Middle frontal gyrus (tissue), 1 donor: ENCODE data around the gene FBXO11.
"Not testable (repeated sequence)": the region's sequence is repeated elsewhere in the genome, so short reads cannot be mapped to it uniquely, and the experiment has no call there.

Source experiments
- DNase-seq: peaks from one replicate; pipeline ENCODE4 v3.0.0-alpha.2; 2015; ENCODE audit warnings: low spot score; ENCODE audit errors: extremely low spot score

Gene FBXO11

DNA sequence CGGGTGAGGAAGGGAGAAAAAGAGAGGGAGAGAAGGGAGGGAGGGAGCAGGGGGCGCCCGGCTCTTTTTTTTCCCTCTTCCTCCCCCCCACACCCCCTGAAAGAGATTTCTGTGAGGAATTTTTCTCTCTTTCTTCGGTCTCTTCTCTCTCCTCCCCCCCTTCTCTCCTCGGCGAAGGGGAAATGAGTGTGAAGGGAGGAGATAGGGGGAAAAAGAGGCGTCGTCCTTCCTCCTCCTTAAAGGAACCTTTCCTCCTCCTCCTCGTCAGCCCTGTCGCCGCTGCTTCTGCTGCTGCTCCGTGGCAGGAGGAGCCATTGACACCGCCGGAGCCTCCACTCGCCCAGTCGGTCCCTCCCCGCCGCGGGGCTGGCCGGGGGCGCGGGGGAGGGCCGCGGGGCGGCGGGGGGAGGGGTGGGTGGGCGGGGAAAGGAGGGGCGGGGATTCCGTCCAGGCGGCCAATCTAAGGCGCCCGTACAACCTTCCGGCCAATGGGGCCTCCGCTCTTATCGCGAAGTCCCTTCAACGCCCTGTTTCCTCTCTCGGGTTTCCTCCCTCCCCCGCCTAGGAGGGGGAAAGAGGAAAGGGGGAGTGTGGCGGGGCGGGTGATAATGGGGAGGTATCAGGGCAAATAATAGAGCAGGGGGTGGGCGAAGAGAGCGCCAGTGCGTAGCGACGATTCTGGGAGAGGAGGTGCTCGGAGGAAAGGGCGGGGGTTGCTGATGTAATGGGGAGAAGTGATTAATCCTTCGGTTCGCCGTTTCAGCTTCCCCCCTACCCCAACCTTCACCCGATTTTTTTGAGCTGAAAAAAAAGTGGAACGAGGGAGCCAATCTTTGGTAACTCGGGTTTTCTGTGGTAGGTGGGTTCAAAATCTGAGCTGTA lies at the start of gene FBXO11:
Gene FBXO11 (minus strand): TSS at position 342 of the 882 bp plus-strand sequence. CDS start 778 bp downstream, outside the sequence.
- peak; percentile 91 for DNase-seq

DNA sequence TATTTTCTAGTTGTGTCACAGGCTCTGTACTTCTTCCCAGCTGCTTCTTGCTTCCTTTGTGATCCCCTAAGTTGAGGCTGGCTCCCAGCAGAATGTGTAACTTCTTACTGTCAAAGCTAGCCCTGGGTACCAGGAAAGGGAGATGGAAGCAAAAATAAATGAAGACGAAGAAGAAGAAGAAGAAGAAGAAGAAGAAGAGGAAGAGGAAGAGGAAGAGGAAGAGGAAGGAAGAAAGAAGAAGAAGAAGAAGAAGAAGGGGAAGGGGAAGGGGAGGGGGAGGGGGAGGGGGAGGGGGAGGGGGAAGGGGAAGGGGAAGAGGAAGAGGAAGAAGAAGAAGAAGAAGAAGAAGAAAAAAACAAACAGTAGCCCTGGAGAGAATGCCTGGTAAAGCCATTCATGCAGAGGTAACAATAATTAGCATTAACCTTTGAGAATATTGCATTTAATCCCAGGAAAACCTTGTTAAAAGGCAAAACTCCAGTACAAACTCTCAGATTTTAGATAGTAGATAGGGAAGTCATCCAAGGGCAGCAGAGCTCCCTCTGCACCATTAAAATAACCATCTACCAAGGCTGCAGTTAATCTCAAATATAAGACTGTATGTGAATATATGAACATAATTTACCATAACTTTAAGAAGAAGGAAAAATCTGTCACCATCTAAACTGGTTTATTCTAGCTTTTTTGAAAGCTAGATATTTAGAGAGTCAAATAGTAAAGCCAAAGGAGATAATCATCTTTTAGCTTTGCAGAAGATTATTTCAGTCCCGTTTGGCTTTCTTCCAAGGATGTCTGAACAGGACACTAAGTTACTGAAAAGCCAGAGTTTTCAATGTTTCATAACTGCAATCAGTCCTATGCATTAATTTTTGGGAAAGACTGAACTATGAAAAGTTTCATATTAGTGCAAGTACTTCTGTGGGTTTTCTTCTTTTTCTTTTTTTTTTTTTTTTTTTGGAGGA lies 44.3 kb upstream of the FBXO11 start:
- DNase-seq: no peak

DNA sequence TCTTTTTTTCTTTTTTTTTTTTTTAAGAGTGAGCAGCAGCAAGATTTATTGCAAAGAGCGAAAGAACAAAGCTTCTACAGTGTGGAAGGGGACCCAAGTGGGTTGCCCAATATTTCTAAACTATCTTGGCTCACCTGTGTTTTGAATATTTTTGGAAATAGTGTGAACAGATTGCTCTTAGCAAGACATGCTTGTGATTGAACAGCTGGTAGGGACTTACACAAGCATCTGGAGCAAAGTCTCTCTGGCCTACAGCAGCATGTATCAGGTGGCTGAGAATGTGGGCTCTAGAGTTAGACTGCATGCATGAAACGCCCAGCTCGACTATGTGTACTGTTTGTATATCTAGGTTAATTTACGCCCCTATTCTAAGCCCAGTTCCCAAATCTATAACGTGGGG lies 40.3 kb upstream of the FBXO11 start:
- no peak for DNase-seq

DNA sequence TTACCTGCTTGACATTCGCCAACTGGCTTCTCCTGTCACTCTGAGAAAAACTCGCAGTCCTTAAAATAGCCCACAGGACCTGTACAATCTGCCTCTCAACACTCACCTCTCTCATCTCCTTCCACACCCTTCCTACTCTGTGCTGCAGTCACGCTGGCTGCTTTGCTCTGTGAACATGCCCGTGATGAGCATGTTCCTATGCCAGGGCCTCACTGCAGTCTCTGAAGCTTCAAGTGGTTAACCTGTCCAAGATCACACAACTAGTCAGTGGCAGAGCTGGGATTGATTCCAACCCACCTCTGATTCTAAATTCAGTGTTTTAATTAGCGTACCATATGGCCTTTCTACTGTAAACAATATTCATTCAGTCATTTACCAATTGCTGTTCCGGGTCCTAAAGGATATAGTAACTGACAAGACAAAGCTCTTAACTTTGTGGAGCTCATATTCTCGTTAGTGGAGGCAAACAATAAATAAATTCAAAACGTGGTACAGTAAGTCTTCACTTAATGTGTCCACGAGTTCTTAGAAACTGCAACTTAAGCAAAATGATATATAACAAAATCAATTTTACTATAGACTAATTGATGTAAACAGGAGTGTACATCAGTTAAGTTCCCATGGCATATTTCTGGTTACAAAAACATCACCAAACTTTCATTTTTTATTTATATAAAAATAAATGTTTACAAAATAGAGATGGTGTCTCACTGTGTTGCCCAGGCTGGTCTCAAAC lies 38.9 kb upstream of the FBXO11 start:
- DNase-seq: no peak

DNA sequence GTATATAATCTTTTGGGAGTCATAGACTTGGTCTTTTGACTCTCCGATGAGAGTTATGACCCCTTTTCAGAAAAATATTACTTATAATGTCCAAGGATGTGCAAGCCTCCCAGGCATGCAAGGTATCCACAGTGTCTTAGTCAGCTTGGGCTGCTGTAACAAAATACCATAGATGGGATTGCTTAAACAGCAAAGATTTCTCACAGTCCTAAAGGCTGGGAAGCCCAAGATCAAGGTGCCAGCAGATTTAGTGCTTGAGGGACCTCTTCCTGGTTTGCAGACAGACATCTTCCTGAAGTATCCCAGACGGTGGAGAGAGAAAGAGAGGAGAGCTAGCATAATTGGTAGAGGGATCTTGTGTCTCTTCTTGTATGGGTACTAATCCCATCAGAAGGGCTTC lies 35.6 kb upstream of the FBXO11 start:
- no peak for DNase-seq

DNA sequence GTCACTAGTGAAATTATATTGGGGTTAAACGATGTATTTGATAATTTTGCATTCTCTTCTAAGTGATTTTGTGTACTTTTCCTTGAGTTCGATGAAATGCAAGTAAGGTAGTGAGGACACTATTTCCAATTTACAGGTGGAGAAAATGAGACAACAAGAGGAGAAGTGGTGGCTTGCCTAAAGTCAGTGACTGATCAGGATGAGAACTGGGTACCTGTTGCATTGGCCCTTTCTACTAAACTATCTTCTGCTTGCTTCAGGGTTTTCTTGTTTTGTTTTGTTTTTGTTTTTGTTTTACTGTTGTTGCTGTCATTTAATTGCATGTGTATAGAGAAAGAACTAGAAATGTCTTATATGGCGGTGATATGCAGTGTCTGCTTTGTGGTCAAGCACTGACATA lies 31.4 kb upstream of the FBXO11 start:
- no peak for DNase-seq

DNA sequence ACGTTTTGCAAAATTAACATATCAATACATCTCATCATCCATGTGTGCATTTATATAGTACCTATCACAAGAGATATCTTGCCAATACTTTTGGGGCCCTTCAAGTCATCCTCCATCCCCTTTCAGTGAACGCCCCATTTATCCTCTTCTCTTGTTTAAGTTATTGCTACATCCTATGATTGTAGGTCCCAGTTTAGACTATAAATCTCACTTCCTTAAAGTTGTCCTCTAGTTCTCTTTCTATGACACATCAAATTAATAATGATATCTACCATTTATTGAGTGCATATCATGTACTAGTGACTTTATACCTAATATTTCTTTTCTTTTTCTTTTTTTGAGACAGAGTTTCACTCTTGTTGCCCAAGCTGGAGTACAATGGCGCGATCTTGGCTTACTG lies 28.8 kb upstream of the FBXO11 start:
- DNase-seq: no peak

DNA sequence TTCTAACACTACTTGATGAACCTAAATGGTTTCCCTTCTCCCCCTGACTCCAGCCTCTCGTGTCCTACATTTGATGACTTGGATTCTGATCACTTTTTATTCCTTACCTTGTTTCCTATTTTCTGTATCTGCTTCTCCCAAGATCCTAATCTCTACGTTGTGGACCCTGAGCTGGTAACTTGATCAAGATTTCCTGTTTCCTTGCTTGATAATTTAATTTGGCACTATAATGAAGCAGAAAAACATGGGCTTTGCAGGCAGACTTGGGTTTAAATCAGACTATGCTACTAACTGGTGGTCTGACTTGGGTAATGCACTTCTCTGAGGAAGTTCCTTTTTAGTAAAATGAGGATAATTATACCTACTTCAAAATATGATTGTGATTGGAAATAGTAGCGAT lies 11.7 kb upstream of the FBXO11 start:
- DNase-seq: no peak

DNA sequence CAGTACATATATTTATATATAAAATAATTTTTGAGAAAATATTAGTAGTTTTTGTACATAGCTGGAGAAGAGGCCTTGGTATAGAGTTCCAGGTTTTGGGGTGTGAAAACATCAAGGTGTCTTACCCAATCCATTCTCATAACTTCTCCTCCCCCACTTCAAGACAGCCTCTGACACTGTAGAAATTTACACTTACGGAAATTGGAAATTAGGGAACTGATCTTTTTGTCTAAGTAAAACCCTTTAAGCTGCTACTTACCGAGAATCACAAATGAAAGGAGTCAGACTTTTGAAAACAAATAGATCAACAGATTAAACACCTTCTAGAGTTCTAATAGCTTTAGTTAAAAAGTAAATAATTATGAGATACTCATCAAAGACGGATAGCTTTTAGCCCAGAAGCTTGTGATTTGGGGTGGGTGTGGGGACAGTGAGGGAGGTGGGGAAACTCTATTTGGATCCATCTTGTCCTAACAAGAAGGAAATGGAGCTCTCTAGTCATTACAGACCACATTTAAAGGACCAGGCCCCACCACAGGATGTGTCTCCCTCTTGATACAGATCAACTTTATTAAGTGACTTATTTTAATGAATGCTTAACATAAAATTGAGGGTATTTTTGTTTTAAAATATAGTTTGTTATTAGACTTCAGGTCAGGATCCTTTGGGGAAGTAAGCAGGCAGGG lies 11.1 kb upstream of the FBXO11 start:
- DNase-seq: no peak

DNA sequence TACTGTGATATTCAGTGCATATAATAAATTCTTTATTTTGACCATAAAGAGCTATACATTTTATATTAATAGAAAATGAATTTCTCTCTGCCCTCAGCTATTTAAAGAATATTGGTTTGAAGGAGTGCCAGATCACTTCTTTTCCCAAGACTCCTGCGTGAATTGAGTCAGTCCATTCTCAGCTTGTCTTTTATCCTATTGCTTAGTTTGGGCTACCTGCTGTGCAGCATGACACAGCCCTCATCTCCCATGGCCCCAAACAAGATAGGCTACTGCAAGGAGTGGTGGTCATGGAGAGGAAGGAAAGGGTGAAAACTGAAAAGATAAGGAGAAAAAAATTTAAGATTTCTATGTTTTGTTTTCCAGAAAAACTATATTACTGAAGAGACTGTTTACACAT lies 10.1 kb upstream of the FBXO11 start:
- DNase-seq: no peak

DNA sequence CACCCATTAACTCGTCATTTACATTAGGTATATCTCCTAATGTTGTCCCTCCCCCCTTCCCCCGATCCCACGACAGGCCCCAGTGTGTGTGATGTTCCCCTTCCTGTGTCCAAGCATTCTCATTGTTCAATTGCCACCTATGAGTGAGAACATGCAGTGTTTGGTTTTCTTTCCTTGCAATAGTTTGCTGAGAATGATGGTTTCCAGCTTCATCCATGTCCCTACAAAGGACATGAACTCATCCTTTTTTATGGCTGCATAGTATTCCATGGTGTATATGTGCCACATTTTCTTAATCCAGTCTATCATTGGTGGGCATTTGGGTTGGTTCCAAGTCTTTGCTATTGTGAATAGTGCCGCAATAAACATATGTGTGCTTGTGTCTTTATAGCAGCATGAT lies 4.4 kb upstream of the FBXO11 start:
- not testable (repeated sequence) for DNase-seq

DNA sequence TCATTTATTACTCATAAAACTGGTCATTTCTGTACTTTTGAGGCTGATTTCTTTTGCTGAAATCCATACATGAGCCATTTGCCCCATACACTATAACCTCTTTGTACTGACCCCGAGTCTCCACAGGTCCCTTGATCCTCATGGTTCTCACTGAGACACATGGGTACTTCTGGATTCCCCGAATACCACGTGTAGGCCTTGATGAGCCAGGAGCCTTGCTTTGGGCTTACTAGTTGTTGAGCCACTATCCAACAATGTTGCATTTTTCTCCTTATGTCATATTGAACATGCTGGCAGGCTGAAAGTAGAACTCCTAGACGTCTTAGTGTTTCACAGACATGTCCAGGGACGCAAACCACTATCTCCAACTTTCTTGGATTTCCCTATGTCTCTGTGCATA lies 2.4 kb upstream of the FBXO11 start:
- DNase-seq: no peak

DNA sequence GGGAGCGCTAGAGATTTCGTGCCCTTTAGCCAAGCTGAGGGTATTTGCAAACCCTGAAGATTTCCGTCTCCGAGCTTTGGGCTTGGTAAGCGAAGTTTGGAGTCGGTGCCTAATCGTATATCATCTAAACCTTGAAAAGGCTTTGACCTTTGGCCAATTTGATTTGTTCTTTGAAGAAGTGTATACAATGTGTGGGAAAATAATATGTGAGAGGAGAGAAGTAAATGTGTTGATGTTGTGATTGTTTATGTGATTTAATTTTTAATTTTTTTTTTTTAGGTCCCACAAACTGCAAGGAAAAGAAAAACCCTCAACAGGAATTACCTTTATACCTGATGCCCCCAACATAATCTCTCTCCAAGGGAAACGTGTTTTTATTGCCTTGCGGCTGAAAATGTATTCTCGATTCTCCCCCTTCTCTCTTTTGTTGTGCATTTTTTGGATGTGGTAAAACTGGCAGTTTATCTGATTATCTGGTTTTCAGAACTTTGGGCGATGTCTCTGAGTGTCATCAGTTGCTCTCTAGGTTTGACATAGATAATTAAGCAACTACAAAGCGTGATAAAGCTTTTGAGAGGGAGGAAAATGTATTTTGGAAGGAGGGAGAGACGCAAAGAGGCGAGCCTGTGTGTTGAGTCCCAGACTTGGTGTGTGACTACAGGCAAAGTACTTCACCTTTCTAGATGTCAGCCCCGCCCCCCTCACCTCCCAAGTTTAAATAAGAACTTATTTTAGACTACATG lies 912 bp upstream of the FBXO11 start:
- peak; percentile 70 for DNase-seq

DNA sequence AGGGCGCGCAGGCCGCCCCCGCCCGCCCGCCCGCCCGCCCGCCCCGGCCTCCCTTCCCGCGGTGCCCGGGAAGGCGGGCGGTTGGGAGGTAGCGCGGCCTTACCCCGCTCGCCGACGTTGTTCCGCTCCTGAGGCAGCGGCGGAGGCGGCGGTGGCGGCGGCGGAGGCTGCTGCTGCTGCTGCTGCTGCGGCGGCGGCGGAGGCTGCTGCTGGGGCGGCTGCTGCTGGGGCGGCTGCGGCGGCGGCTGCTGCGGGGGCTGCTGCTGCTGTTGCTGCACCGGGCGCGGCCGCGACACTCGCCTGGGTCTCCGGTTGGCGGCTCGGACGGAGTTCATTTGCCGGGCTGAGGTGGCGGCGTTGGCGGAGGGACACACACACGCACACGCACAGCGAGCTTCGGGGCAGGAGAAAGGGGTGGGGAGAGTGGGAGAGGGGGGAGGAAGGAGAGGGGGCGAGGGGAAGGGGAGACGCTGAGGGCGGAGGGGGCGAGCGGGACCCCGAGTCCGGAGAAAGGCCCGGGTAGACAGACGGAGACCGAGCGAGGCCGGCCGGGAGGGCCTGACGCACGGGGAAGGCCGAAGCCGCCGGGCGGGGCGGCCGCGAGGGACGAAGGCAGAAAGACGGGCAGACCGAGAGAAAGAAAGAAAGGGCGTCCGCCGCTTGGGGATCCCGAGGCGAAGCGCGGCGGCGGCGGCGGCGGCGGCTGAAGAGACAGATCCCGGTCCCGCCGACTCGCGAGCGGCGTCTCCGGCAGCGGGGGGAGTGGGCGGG lies 727 bp downstream of the FBXO11 start:
- no peak for DNase-seq

DNA sequence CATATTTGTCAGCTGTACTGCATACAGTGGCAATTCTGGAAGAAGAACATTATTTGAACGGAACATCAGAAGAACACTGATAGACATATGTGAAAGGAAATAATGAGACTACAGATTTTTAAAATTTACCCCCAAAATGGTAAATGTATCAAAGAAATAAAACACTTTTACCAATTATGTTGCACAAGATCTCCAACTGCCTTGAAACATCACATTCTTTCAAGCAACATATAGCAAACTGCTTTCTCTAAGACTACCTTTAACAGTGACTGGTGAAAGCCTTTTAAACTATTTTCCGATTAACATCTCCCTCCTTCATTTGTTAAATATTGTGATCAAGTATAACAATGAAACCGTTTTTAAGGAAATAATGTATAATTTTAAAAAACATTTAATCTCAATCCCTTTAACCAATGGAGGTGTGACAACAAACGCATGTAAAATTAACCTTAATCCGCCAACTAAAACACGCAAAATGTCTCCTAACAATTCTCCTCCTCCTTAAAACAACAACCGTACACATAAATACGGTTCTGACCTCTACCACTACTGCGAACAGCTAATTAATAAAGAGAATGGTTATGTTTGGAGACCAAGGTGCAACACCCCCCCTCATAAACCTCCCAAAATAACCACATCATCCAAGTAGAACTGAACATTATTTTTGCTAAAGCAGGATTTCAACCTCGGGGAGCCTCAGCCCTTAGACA lies 2.4 kb downstream of the FBXO11 start:
- DNase-seq: no peak

DNA sequence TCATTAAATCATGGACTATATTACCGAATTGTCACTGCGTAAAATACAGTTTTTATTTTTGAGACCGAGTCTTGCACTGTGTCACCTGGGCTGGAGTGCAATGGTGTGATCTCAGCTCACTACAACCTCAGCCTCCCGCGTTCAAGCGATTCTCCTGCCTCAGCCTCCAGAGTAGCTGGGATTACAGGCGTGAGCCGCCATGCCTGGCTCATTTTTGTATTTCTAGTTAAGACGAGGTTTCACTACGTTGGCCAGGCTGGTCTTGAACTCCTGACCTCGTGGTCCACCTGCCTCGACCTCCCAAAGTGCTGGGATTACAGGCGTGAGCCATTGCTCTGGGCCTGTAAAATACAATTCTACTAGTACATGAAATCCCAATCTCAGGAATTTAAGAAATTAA lies 4.4 kb downstream of the FBXO11 start:
- not testable (repeated sequence) for DNase-seq

DNA sequence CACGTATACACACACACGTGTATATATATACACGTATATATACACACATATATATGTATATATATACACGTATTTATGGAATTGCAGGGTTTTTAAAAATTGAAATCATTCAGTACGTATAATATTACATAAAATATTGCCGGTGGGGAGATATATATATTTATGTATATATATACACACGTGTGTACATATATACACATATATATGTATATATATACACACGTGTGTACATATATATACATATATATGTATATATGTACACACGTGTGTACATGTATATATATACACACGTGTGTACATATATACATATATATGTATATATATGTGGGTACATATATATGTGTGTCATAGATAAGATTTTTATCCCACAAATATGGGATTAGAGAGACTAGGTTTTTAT lies 5.4 kb downstream of the FBXO11 start:
- no peak for DNase-seq

DNA sequence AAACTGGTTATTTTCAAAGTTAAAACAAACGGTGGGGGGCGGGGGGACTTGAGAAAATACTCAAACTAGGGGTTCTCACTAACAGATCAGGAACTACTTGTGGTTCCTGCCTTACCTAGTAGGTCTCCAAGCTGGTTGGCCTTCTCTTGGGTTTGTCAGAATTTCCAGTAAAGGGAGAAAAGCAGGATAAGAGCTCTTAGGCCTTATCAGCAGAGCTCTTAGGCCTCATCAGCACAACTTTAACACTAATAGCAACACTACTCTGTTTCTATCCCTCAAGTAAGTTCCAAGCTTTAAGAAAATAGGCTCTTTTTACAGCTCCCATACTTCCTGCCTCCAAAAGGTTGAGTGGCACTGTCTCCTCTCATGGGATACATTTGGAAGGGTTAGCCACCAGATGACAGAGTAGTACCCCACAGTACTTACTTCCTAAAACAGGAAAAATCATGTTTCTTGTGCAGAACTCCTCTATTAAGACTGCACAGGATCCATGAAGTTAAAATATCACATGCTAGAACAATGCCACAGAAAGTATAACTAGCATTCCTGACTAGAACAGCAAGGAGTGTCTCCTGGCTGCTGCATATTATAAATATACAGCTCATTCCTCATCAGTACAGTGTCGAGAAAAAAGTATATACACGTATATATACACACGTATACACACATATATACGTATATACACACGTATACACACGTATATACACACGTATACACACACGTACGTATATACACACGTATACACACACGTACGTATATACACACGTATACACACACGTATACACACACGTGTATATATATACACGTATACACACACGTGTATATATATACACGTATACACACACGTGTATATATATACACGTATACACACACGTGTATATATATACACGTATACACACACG lies 6.1 kb downstream of the FBXO11 start:
- DNase-seq: no peak
